GM21390 (cell line): ENCODE measurements around the gene TRMT10A.
"Not testable (repeated sequence)": the region's sequence is repeated elsewhere in the genome, so short reads cannot be mapped to it uniquely, and the experiment has no call there.

Experiments used
- ATAC-seq: cut with Tn5 transposase; IDR thresholded peaks from one replicate; pipeline ENCODE4 v1.9.1; 2021; ENCODE audit not compliant: unreplicated experiment

Gene TRMT10A

DNA sequence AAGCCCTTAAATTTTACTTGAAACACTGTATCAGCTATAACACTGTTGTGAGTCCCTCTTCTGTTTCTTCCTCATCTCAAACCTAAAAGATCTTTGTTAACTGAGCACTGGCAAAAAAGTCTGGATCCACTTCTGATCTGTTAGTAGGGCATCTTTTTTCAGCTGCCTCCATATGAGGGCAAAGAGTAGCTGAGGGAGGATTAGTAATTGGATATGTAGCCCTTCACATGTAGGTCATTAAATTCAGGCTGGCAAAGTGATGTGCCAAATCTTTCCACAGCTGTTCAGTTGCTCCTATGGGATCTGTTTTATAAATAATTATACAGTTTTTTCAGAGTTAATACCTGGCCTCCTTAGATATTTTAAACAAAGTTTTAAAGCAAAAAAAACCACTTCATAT is 1.1 kb upstream of the TRMT10A start:
- ATAC-seq: no peak

DNA sequence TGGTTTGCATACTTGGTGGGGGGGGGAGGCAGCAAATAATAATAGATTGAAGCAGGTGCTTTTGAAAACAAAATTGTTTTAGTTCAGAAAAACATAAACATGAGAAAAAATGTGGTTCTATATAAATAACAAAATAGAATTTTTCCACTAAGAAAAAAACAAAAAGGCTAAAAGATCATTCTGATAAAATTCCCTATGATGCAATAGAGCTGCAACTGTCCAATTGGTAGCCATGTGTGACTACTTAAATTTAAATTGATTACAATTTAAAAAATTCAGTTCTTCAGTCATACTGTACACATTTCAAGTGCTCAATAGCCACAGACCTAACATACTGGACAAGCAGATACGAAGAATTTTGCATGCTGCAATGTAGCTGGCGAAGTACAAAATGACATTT is 11.0 kb downstream of the TRMT10A start:
- no peak for ATAC-seq

DNA sequence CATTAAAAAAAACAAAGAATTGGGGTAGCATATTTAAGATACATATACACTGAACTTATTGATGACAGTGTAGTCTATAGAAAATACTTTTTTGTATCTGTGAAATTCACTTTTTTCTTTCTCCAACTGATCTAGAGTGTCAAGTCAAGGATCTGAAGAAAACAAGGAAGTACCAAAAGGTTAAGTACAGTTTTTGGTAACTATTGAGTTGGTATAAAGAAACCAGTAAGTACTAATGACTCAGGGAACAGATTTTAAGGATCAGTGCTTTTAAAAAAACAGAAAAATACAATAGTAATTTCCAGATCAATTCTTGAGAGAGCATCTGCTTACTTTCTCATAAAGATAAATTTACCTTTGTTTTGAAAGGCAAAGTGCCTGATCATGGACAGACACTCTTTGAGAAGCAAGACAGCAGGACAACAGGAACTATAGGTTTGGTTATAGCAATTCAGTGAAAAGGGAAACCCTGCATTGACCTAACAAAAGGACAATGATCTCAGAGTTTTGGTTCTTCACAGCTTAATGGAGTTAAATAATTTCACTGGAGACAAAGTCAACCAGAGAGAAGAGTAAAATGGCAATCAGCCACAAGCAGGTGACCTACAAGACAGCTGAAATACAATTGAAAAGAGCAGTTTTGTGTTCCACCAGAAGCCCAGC is 23.4 kb downstream of the TRMT10A start:
- no peak for ATAC-seq

DNA sequence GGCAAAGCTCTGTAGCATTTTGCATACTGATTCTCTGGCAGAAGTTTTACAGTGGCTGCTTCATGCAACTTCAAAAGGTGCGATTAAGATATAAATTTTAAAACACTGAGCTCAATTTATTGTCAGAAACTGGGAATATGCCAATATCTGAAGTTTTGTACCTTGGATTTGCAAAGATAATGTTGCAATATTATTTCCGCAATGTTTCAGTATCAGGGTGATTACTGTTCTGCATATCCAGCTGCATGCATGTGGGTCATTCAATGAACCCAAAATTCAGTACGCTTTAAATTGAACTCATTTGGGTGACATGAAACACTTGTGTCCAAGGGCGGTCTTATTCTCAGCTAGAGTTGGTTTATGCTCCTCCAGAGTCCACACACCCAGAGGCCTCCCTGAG is 26.2 kb downstream of the TRMT10A start:
- ATAC-seq: no peak

GRCh38 chr4:99536848-99537247 is 27.0 kb downstream of the TRMT10A start:
- no peak for ATAC-seq

- no peak for ATAC-seq
Observed at GRCh38 chr4:99536271-99536670, 27.6 kb downstream of the TRMT10A start.

DNA sequence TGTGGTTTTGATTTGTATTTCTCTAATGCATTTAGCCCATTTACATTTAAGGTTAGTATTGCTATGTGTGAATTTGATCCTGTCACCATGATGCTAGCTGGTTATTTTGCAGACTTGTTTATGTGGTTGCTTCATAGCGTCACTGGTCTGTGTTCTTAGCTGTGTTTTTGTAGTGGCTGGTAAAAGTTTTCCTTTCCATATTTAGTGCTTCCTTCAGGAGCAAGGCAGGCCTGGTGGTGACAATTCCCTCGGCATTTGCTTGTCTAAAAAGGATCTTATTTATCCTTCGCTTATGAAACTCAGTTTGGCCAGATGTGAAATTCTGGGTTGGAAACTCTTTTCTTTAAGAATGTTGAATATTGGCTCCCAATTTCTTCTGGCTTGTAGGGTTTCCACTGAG is 29.1 kb downstream of the TRMT10A start:
- not testable (repeated sequence) for ATAC-seq

DNA sequence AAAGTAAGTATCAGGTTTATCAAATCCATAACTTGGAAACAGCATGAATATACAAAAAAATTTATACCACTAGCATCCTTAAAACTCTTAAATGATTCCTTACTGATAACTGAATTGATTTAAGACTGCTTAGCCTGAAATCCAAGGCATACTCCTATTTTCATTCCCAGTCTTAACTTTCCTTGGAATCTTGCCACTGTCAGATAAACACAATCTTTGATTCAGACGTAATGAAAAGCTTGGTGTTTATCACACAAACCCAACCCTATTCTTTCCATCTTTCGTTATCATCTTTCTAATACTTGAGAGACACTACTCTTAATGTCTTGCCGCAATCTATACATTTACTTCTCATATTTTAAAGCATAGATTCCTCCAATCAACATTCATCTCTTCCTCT is 33.9 kb downstream of the TRMT10A start:
- no peak for ATAC-seq

- ATAC-seq: no peak
Observed at GRCh38 chr4:99529228-99529627, 34.6 kb downstream of the TRMT10A start.

DNA sequence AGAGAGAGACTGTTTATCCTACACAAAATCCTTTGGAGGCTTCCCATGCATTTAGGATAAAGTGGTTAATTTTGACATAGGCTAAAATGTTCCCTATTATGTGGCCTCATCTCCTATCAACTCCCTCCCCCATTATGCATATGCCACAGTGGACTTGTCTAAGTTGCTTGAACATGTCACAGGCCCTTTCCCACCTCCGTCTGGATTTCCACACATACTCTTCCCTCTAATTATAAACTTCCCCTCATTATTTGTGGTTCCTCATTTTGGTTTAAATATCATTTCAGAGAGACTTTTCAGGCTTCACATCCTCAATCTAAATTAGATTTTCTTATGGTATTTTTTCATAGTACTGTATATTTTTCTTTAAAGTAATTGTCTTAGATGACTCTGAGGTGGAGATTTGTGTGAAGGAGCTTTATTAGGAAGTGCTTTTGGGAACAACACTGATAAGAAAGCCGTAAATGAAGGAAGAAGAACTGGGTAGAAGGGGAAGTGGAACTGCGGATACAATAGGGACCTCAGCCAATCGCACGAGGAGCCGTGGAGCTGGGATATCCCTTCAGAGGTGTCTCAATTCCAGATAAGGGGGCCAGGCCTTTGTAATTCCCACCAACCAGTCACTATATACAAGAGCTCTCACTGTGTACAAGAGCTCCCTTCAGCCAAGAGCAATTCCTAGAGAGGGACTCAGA is 45.1 kb downstream of the TRMT10A start:
- ATAC-seq: no peak

- no peak for ATAC-seq
Observed at GRCh38 chr4:99510721-99511120, 53.1 kb downstream of the TRMT10A start, which contains the start of gene C4orf17. C4orf17 (plus strand) TSS chr4:99511021; CDS start chr4:99513082, 2,061 bp downstream.

DNA sequence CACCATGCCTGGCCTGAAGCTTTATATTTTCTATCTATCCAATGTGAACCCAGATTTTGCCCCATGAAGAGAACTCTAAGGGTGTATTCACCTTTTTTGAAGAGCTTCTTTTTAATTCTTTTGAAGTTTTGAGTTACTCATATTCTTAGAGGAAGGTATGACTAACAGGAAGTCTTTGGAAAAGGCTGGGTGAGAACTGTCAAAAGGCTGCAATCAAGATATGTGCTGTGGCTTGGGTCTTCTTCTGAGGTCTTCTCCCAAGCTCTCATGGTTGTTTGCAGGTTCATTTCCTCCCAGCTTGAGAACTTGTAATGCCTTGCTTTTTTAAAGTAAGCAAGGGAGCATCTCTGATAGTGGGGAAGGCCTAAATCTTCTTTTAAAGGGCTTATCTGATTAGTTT is 56.1 kb downstream of the TRMT10A start:
- no peak for ATAC-seq

DNA sequence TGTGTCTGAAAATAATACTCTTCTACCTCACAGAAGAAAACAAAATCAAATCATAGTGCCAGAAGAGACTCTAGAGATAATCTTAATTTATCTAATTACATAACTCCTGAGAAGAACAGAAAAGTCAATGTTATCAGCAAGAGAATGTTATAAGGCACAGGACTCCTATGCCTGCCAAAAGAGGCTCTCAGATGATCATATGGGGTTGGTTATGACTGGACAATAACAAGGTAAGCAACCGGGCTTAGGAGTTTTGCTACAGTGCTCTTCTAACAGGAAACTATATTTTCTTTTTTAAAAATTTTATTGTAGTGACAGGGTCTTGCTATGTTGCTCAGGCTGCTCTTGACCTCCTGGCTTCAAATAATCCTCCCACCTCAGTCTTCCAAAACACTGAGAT is 56.5 kb downstream of the TRMT10A start:
- no peak for ATAC-seq

DNA sequence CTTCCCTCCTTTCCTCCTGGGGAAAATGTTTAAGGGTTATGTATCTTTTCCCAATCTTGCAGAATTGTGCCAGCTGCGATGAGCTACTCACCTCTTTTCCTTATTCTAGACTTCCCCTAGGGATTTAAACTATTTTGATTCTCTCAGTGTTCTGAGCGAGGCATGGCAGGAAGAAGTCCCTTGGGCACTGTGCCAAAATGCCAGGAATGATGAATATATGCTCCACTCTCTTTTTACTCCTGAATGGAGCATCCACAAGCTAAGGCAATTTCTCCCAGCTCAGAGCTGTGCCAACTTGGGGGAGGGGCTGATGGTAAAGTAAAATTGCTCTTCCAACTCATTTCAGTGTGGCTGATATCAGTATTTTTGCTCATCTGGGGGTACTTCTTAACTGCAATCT is 57.1 kb downstream of the TRMT10A start:
- no peak for ATAC-seq

- no peak for ATAC-seq
Observed at GRCh38 chr4:99504804-99505502, 58.9 kb downstream of the TRMT10A start.
